Esophagus mucosa (tissue), 1 donor: ENCODE data around the gene CD47. TPM values are rescaled to one million over a fixed set of nuclear protein-coding genes. Genes with fewer than 3 reads are reported as not detected.

Source experiments
- ATAC-seq: fragments of 200-7000 bp; cut with Tn5 transposase; one replicate; pipeline ENCODE4 v1.9.1; 2020
- total RNA-seq: library from RNA; stranded (reverse); gene quantifications from one replicate; pipeline ENCODE4 v1.2.4, GENCODE V29; 2023
- donor health status: DM: yes; HTN: yes; CAD: no.

The CD47 gene
- total RNA-seq, 1 donor from 2014 or later = 95.3 TPM

DNA sequence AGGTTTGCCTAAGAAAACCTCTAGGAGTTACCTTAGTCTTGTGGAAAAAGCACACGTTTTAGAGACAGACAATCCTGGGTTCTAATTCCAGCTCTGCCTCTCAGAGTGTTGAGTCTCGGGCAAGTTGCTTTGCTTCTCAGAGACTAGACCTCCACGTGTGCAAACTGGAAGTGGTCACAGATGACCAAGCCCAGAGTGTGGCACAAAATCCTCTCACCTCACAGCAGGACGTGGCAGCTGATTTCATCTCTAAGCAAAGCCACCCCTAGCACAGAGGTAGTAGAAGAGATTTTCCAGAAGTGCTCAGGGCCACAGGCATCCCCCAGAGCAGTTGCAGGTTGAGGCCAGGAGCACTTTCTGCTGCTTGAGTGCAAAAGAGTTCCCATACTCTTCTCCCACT is 79.2 kb downstream of the CD47 start:
- ATAC-seq = no peak

DNA sequence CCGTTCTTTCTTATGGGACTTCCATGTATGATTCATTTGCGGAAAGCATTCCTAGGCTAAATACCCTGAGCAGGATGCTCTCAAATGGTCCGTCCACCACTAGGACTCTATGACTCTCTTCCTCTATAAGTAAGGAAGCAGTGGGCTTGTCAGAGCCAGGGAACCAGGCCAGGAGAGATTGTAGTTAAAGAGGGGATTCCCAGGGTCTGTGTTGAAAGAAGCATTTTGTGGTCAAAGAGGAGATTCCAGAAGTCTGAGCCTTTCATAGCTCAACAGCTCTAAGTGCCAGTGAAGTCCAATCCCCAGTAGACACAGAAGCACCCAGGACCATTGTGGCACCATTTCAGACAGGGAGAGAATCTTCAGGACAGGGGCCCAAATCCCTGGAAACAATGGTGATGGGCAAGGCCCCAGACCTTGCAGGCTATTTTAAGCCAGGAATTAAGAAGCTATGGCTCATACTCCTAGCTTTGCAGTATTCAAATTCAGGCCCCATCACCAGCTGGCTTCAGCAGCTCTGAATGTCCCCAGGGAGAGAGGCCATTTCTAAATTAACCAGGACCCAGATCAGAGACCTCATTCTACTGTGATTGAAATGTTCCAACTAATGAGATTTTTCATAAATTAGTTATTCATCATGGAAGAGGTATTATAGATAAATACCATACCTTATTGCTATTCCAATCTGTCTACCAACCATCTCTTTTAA is 81.7 kb downstream of the CD47 start:
- ATAC-seq = no peak

DNA sequence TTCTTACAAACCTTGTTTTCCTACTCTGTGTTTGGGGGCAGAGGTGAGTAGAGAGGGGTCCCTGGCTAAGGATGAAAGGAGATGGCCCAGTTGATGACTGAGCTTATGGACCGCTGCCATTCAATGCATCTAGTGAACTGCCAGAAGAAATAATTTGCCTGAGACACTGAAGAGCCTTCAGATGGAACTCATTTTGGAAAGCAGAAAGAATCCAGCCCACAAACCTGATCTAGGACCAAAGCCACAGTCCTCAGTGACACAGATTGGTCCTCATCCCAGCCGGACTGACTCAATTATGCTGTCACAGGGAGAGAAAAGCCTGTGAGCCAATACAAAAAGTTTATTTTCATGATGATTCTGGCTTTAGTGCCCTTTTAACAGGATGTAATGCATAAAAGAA is 82.7 kb downstream of the CD47 start:
- no peak for ATAC-seq

DNA sequence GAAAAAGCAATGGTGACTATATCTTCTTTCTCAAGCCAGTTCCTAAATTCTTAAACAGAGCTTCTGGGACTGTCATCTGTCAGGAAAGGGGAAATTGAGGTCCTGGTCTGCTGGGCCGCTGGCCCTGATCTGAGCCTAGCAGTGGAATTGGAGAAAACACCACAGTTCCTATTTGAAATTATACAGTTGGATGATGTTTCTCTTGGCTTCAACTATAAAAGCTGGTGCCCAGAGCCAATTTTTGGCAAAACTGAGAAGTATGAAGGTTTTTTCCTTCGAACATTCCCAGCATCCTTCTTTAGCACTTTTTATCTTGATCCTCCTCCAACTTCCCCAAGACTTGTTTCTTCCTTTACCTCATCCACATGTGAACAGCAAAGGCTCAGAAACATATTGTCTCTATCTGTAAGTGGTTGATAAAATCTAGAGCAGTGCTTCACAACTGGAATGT is 83.9 kb downstream of the CD47 start:
- ATAC-seq = no peak

DNA sequence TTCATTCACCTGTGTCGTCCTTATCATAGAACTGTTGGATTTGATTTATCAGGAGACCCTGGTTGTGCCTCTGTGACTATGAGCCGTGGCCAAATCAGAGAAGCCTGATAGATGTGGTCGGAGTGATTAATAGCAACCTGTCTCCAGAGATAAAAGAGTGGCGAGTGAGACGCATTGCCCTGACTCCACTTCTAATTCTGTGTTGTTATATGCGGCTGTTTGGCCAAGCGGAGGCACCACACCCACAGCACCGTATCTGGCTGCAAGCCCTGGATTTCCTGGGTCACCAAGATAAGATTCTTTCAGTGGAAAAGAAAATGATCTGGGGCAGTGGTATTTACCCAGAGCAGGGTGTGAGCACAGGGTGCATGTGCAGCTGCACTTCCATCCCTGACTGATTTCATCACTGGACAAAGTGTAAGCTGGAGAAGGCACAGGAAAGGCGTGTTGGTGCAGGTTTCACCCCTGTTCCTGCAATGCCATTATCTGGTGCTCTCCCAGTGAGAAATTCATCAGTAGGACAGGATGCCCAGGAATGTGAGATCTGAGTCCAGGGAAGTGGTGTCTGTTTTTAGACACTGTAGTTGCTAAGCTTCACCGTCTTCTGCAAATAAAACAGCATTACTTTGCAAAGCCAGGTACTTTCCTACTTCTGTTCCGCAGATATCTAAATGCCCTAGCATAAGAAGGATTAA is 84.6 kb downstream of the CD47 start:
- peak; percentile 88 for ATAC-seq

DNA sequence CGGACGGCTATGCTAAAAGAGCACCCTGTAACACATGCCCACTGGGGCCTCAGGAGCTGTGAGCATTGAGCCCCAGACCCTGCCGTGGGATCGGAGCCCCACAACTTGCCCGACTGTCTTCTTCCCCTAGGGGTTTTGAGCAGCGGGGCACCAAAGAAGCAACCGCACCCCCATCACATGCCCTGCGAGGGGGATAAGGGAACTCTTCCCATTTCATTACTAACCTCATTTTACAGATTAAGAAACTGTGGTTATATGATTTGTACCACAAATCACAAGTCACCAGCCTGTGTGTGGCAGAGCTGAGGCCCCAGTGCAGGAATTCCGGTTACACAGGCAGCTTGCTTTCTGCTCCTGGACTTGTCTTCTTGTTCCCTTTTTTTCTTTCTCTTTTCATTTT is 86.2 kb downstream of the CD47 start:
- ATAC-seq = no peak

DNA sequence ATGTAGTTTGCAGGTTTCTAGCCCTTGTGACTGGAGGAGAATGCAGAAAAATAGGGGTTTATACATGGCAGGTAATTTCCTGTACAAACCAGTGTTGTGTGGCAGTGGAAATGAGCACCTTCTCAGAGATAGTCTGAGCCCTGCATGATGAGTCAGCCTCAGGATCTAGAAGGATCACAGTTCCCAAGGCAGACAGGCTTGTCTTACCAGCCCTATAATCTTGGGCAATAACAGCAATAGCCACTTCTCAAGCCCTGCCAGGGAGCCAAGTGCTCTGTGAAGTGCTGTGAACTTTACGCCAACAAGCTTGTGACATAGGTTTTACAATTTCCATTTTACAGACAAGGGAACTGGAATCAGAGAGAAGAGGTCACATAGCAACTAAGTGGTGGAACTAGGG is 89.4 kb downstream of the CD47 start:
- ATAC-seq = peak; percentile 96

DNA sequence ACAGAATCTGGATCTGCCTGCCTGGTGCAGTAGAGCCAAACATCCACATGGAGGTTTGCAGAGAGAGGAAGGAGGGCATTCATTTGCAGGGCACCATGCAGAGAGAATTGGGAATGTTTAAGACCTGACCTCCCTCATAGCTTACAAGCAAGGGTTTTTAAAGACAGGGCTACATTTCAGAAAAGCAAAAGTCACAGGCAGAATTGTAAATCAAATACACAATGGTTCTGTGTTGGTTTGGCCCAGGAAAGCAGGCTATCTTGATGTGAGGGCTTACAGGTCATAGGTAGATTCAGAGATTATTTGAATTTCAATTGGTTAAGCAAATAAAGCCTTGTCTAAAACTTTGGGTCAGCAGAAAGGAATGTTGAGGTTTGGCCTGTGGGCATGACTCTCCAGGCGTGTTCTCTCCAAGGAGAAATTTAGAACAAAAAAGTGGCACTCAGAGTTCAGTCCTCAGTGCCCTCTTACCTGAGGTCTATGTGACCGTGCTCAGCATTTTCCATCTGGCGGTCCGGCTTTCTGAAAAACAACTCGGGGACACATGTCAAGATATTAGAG is 91.5 kb downstream of the CD47 start:
- peak; percentile 47 for ATAC-seq

DNA sequence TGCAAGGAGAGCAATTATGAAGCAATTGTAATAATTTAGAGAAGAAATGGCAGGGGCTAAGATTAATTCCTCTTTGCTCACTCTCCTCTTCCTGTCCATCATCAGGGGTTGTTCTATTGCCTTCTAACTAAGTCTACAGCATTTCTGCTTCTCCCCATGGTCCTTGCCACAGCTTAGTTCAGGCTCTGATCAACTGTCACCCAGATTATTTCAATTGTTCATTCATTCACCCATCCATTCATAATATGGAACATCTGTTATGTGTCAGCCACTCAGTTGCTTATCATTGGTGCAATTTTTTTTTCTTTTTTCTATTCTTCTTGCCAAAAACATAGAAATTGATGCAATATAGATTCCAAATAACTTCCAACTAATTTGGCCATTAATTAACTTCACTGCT is 93.2 kb downstream of the CD47 start:
- no peak for ATAC-seq

DNA sequence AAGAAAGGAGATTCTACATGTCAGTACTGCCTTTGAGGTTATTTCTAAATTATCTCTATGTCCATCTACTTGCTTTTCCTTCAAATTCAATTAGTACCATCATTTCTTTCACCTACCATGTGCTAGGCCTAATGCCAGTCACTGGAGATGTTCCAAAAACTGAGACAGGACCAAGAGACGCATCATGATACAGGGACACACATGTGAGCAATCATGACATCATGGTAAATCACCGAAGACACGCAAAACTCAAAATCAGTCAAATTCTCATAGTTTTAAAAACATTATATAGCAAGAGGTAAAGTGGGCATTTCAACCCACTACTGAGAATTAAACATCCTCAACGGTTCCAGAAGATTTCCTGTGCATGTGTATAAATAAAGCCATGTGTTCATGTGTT is 95.0 kb downstream of the CD47 start:
- ATAC-seq = no peak

DNA sequence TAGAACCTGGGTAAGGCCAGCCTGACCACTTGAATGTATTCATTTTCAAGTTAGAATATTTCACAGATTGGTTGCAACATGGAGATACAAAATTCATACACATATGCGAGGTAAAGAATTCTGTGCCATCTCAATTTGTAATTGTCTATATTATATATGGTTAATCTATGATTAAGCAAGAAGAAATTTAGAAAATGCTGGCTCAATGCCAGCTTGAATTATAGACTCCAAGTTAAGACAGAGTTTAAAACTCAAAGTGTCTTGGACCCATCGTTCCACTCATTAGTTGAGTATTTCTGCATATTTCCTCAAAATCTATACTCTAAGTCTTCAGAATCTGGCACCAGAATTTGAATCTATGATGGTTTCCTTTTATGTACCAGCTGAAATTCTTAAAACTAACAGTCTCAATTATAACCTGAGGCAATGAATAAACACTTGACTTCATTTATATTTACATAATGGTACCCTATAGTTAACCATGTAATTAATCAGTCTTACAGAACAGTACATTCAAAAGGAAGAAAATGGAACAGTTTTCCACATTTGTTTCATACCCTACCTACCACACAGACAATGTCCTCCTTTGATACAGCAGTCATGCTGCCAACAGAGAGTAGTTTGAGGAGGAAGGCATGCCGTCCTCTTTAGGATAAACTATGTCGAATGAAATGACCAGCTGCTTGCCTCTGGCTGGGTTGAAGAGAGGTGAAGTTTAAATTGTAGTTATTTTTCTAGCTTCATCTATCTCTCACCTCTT is 95.7 kb downstream of the CD47 start:
- no peak for ATAC-seq

DNA sequence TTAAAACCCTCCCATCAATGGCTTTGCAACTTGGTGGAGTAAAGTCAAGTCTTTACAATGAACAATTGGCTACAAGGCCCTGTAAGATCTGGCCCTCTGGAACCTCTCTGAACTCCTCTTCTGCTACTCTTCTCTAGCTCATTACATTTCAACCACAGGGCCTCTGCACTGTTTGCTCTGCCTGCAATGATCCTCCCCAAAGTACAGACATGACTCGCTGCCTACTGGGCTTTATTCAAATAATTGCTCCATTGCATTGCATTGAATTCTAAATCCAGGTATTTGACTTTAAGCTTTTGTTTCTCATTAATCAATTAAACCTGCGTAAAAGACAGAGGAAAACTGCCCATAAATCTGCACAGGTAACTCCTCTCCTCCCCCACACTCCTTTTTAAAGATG is 96.7 kb downstream of the CD47 start:
- ATAC-seq = peak; percentile 56

DNA sequence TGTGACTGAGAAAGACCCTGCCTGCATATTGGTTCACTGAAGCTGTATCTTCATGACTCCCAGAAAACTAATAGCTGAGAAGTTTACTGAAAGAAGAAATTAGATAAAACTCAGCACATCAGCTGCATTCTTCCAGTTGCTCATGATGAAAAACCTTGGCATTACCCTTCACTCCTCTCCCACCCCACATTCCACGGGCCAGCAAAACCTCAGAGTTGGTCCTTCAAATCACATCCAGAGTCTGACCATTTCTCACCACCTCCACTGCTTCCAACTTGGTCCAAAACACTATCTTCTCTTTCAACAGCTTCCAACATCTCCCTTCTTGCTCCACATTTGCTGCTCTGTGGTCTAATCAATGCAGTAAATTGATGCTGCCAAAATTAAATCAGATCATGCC is 97.1 kb downstream of the CD47 start:
- ATAC-seq = no peak

Other genes with a start within 250 kb of the CD47 start
- gene IFT57, start 131.4 kb upstream of the CD47 start, total RNA-seq = 24.9 TPM
- gene HHLA2, start 205.5 kb upstream of the CD47 start, total RNA-seq = not detected